ENCODE measurements around the gene LRMDA. TPM values are rescaled to one million over a fixed set of nuclear protein-coding genes. Genes with fewer than 3 reads are reported as not detected.

Gene LRMDA
- total RNA-seq, 4 donors from 2014 or later, result 9.8 to 18.6 (median 15.8) TPM

- H3K36me3 ChIP-seq, result no peaks in the 10 kb centered on the region
- DNase-seq (ENCODE audit: low spot score in 2 of 2), result no peak
These were observed 420.3 kb downstream of the LRMDA start for GRCh38 chr10:75851580-75852345.

GRCh38 chr10:75852851-75853484, 421.5 kb downstream of the LRMDA start:
- no peaks in the 10 kb centered on the region for H3K27me3 ChIP-seq
- H3K4me1 ChIP-seq, result peaks cover 0 to 22% (median 0%) of the 10 kb centered on the region in 4 donors
- DNase-seq (ENCODE audit: low spot score in 2 of 2), result no peak

More at GRCh38 chr10:75851580-75852345, 420.3 kb downstream of the LRMDA start:
- H3K9me3 ChIP-seq, result peaks cover 0 to 3% (median 0%) of the 10 kb centered on the region in 4 donors
- no peaks in the 10 kb centered on the region for H3K27me3 ChIP-seq
- peaks cover 0 to 19% (median 0%) of the 10 kb centered on the region in 4 donors for H3K4me1 ChIP-seq
- WGBS, 2 donors, result 84 to 85% methylated on average over 5 of the region's 5 CpGs
- H3K4me3 ChIP-seq, result no peak overlapping the region
- no peak for TF ChIP-seq CTCF (IDR thresholded peaks at IDR 0.05)
- TF ChIP-seq POLR2A (IDR thresholded peaks at IDR 0.05), result no peak
- TF ChIP-seq EP300 (IDR thresholded peaks at IDR 0.05), result no peak
- H3K27ac ChIP-seq, result no peak overlapping the region

GRCh38 chr10:75857269-75857846, 425.9 kb downstream of the LRMDA start:
- no peak for DNase-seq (ENCODE audit: low spot score in 2 of 2)
- H3K9me3 ChIP-seq, result peaks cover 0 to 3% (median 0%) of the 10 kb centered on the region in 4 donors
- 53 to 63% methylated on average over 5 of the region's 5 CpGs for WGBS, 2 donors
- no peak overlapping the region for H3K27ac ChIP-seq
- H3K4me1 ChIP-seq, result peaks cover 0 to 14% (median 0%) of the 10 kb centered on the region in 4 donors
- H3K4me3 ChIP-seq, result no peak overlapping the region
- H3K27me3 ChIP-seq, result no peaks in the 10 kb centered on the region
- no peaks in the 10 kb centered on the region for H3K36me3 ChIP-seq
- no peak for TF ChIP-seq EP300 (IDR thresholded peaks at IDR 0.05)
- TF ChIP-seq POLR2A (IDR thresholded peaks at IDR 0.05), result no peak
- TF ChIP-seq CTCF (IDR thresholded peaks at IDR 0.05), result no peak

More at GRCh38 chr10:75852851-75853484, 421.5 kb downstream of the LRMDA start:
- TF ChIP-seq POLR2A (IDR thresholded peaks at IDR 0.05), result no peak
- peak in 3 of 5 experiments; percentile 17 to 31 (median 28) for TF ChIP-seq CTCF (IDR thresholded peaks at IDR 0.05)
- TF ChIP-seq EP300 (IDR thresholded peaks at IDR 0.05), result no peak
- Histone ChIP-seq H3K27ac (no peak overlapping the region), H3K9me3 (peaks cover 0 to 3% (median 0%) of the 10 kb centered on the region in 4 donors), H3K36me3 (no peaks in the 10 kb centered on the region), H3K4me3 (no peak overlapping the region)
- WGBS, 2 donors, result 55 to 68% methylated on average over 3 of the region's 3 CpGs

GRCh38 chr10:75857896-75858295, 426.5 kb downstream of the LRMDA start:
- no peak for DNase-seq (ENCODE audit: low spot score in 2 of 2)
- 89 to 90% methylated on average over 4 of the region's 4 CpGs for WGBS, 2 donors
- Histone ChIP-seq H3K4me3 (no peak overlapping the region), H3K4me1 (peaks cover 0 to 9% (median 0%) of the 10 kb centered on the region in 4 donors), H3K9me3 (peaks cover 0 to 3% (median 0%) of the 10 kb centered on the region in 4 donors), H3K27ac (no peak overlapping the region), H3K36me3 (no peaks in the 10 kb centered on the region), H3K27me3 (no peaks in the 10 kb centered on the region)
- TF ChIP-seq POLR2A (IDR thresholded peaks at IDR 0.05) (no peak), CTCF (IDR thresholded peaks at IDR 0.05) (no peak), EP300 (IDR thresholded peaks at IDR 0.05) (no peak)

Data from tibial nerve (tissue), 4 donors.